SK-N-SH (cell line): ENCODE results near the gene FRMD5.

Experiments used
- CTCF ChIP-seq: fragments of 200-600 bp; sonication (generic); IDR thresholded peaks from 2 replicates; pipeline ENCODE4 v1.6.1; 2017; ENCODE audit warnings: antibody characterized with exemption, mild to moderate bottlenecking, moderate library complexity
- EP300 ChIP-seq, 2 experiments: IDR thresholded peaks; 2 replicates each; pipeline versions ENCODE4 v1.4.0 to v1.6.1; 2012; ENCODE audit warnings: borderline replicate concordance in 1 of 2, low read depth in 1 of 2, low read length in 1 of 2
- GABPA ChIP-seq: IDR thresholded peaks from 2 replicates; pipeline ENCODE4 v1.4.0; 2012; ENCODE audit warnings: low read depth, mild to moderate bottlenecking
- GATA2 ChIP-seq: sonication (generic); formaldehyde crosslinking; IDR thresholded peaks from 2 replicates; pipeline ENCODE4 v1.5.0; 2020; ENCODE audit warnings: mild to moderate bottlenecking, missing genetic modification reagents
- RFX5 ChIP-seq: IDR thresholded peaks from 2 replicates; pipeline ENCODE4 v1.6.1; 2012; ENCODE audit warnings: mild to moderate bottlenecking, improper control_type of control experiment, low read length

- TF ChIP-seq CTCF (no peak), EP300 (IDR thresholded peaks at IDR 0.05; ENCODE audit: borderline replicate concordance in 1 of 2, low read depth in 1 of 2, low read length in 1 of 2) (no peak), GABPA (no peak), GATA2 (no peak), RFX5 (no peak)
These were observed 313.8 kb downstream of the FRMD5 start for GRCh38 chr15:43881245-43881644.
